ENCODE results near the gene TARDBP. TPM values are rescaled to one million over a fixed set of nuclear protein-coding genes. Genes with fewer than 3 reads are reported as not detected.
A peak's percentile ranks its signal among the peaks of the same experiment; 100 is the strongest.

The TARDBP gene
- total RNA-seq, 1 experiment from 2014 or later: 155 TPM

DNA sequence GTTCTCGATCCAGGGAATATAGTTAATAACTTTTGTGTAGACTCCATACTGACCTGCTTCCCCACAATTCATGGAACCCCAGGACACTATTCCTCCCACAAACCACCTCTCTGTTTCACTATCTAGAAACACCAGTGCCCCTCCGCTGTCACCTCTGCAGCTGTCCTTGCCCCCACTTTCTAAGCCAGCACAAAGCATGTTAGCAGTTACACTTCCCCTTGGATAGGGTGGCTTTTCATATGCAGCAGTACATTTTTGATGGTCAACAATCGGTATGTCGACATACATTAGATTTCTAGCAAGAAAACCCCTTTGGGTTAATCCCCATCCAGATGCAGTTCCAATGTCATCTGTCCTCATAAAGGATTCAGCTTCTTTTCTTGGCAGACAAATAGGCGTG, 14.4 kb downstream of the TARDBP start:
- ATAC-seq (no peak), DNase-seq (ENCODE audit: low read depth, low spot score) (no peak)
- TF ChIP-seq, protein P1, sequence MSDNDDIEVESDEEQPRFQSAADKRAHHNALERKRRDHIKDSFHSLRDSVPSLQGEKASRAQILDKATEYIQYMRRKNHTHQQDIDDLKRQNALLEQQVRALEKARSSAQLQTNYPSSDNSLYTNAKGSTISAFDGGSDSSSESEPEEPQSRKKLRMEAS (IDR thresholded peaks at IDR 0.05): no peak
- TF ChIP-seq POLR2AphosphoS5 (IDR thresholded peaks at IDR 0.05; ENCODE audit: low read depth, low read length) (0 out of 2 replicates have a peak, but pooled peaks have one; percentile 20), POLR2A (IDR thresholded peaks at IDR 0.05; ENCODE audit: borderline replicate concordance, extremely low read depth, insufficient read depth, insufficient read length) (no peak)
- H3K4me3 ChIP-seq (replicated peaks in 1 of 2; ENCODE audit: low read depth in 1 of 2, low read length in 2 of 2): no peak overlapping the region
- peaks cover 8% of the 10 kb centered on the region for H3K79me2 ChIP-seq (ENCODE audit: insufficient read depth, low read length)
- H3K9me3 ChIP-seq (ENCODE audit: control insufficient read depth in 1 of 2, insufficient read depth in 1 of 2, low read depth in 1 of 2, low read length in 2 of 2): no peaks in the 10 kb centered on the region
- intact Hi-C loops (cut with micrococcal nuclease): no loop called here
- H3K27me3 ChIP-seq (ENCODE audit: insufficient read depth, low read length): no peaks in the 10 kb centered on the region
- no peak overlapping the region for H3K9ac ChIP-seq (ENCODE audit: low read length)
- H3K4me2 ChIP-seq (ENCODE audit: low read length): no peak overlapping the region
- RAD21 ChIA-PET (ENCODE audit: low non-redundant PET in 1 of 2, low total read pairs in 2 of 2, uncharacterized antibody in 2 of 2, unreplicated experiment in 2 of 2): no interaction called here
- CTCF ChIA-PET: no interaction called here
- no peaks in the 10 kb centered on the region for H3K4me1 ChIP-seq (ENCODE audit: control insufficient read depth in 1 of 2, insufficient read depth in 2 of 2, low read length in 2 of 2)
- H3K9me2 ChIP-seq (ENCODE audit: insufficient read depth): no peaks in the 10 kb centered on the region
- BruUV-seq (replicated peaks): no TSS peak
- no peak overlapping the region for H2AFZ ChIP-seq (ENCODE audit: low read depth, low read length, poor library complexity, severe bottlenecking)
- POLR2A ChIA-PET: no interaction called here
- peaks cover 24 to 37% of the 10 kb centered on the region in 2 experiments for H3K36me3 ChIP-seq (ENCODE audit: control insufficient read depth in 1 of 2, insufficient read depth in 2 of 2, low read length in 2 of 2)
- H4K20me1 ChIP-seq (ENCODE audit: insufficient read depth): 0 out of 2 replicates have a peak, but pooled peaks cover 16% of the 10 kb centered on the region
- no peak overlapping the region for H3K27ac ChIP-seq (ENCODE audit: low read depth, low read length)

DNA sequence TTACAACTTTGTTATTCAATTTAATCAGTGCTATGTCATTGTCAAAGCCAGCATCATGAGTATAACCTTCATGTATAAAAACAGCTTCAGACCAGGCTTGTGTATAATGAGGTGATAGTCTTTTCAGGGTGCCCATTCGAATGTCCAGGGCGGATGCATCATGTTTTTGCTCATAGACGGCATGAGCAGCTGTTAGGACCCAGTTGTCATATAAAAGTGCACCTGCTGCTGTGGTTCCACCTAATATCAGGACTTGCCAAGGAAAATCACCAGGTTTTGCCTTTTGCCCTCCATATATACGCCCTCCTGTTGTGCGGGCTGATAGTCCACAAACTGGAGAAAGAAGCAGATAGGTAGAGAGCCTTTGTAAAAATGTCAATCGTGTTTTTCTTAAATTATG, 14.9 kb downstream of the TARDBP start:
- peaks cover 8% of the 10 kb centered on the region for H3K79me2 ChIP-seq (ENCODE audit: insufficient read depth, low read length)
- H3K36me3 ChIP-seq (ENCODE audit: control insufficient read depth in 1 of 2, insufficient read depth in 2 of 2, low read length in 2 of 2): peaks cover 23 to 32% of the 10 kb centered on the region in 2 experiments
- H4K20me1 ChIP-seq (ENCODE audit: insufficient read depth): 0 out of 2 replicates have a peak, but pooled peaks cover 16% of the 10 kb centered on the region
- H3K4me3 ChIP-seq (replicated peaks in 1 of 2; ENCODE audit: low read depth in 1 of 2, low read length in 2 of 2): no peak overlapping the region
- H3K9ac ChIP-seq (ENCODE audit: low read length): no peak overlapping the region
- POLR2A ChIA-PET: no interaction called here
- ATAC-seq (no peak), DNase-seq (ENCODE audit: low read depth, low spot score) (no peak)
- H3K27ac ChIP-seq (ENCODE audit: low read depth, low read length): no peak overlapping the region
- H3K4me1 ChIP-seq (ENCODE audit: control insufficient read depth in 1 of 2, insufficient read depth in 2 of 2, low read length in 2 of 2): no peaks in the 10 kb centered on the region
- H3K4me2 ChIP-seq (ENCODE audit: low read length): no peak overlapping the region
- CTCF ChIA-PET: no interaction called here
- no peaks in the 10 kb centered on the region for H3K9me2 ChIP-seq (ENCODE audit: insufficient read depth)
- no peak overlapping the region for H2AFZ ChIP-seq (ENCODE audit: low read depth, low read length, poor library complexity, severe bottlenecking)
- H3K27me3 ChIP-seq (ENCODE audit: insufficient read depth, low read length): no peaks in the 10 kb centered on the region
- intact Hi-C loops (cut with micrococcal nuclease): no loop called here
- H3K9me3 ChIP-seq (ENCODE audit: control insufficient read depth in 1 of 2, insufficient read depth in 1 of 2, low read depth in 1 of 2, low read length in 2 of 2): no peaks in the 10 kb centered on the region
- no TSS peak for BruUV-seq (replicated peaks)
- RAD21 ChIA-PET (ENCODE audit: low non-redundant PET in 1 of 2, low total read pairs in 2 of 2, uncharacterized antibody in 2 of 2, unreplicated experiment in 2 of 2): no interaction called here
- TF ChIP-seq, protein P2, sequence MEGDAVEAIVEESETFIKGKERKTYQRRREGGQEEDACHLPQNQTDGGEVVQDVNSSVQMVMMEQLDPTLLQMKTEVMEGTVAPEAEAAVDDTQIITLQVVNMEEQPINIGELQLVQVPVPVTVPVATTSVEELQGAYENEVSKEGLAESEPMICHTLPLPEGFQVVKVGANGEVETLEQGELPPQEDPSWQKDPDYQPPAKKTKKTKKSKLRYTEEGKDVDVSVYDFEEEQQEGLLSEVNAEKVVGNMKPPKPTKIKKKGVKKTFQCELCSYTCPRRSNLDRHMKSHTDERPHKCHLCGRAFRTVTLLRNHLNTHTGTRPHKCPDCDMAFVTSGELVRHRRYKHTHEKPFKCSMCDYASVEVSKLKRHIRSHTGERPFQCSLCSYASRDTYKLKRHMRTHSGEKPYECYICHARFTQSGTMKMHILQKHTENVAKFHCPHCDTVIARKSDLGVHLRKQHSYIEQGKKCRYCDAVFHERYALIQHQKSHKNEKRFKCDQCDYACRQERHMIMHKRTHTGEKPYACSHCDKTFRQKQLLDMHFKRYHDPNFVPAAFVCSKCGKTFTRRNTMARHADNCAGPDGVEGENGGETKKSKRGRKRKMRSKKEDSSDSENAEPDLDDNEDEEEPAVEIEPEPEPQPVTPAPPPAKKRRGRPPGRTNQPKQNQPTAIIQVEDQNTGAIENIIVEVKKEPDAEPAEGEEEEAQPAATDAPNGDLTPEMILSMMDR (IDR thresholded peaks at IDR 0.05 in 2 of 3, conservative IDR thresholded peaks at IDR 0.05 in 1 of 3; ENCODE audit: borderline replicate concordance in 1 of 3, insufficient read depth in 1 of 3, low read depth in 2 of 3, low read length in 2 of 3): no peak
- TF ChIP-seq RAD21 (IDR thresholded peaks at IDR 0.05; ENCODE audit: low read depth): no peak
- TF ChIP-seq SIN3A (IDR thresholded peaks at IDR 0.05; ENCODE audit: low read depth): no peak
- TF ChIP-seq POLR2AphosphoS5 (IDR thresholded peaks at IDR 0.05; ENCODE audit: low read depth, low read length): no peak
- TF ChIP-seq, protein P3, sequence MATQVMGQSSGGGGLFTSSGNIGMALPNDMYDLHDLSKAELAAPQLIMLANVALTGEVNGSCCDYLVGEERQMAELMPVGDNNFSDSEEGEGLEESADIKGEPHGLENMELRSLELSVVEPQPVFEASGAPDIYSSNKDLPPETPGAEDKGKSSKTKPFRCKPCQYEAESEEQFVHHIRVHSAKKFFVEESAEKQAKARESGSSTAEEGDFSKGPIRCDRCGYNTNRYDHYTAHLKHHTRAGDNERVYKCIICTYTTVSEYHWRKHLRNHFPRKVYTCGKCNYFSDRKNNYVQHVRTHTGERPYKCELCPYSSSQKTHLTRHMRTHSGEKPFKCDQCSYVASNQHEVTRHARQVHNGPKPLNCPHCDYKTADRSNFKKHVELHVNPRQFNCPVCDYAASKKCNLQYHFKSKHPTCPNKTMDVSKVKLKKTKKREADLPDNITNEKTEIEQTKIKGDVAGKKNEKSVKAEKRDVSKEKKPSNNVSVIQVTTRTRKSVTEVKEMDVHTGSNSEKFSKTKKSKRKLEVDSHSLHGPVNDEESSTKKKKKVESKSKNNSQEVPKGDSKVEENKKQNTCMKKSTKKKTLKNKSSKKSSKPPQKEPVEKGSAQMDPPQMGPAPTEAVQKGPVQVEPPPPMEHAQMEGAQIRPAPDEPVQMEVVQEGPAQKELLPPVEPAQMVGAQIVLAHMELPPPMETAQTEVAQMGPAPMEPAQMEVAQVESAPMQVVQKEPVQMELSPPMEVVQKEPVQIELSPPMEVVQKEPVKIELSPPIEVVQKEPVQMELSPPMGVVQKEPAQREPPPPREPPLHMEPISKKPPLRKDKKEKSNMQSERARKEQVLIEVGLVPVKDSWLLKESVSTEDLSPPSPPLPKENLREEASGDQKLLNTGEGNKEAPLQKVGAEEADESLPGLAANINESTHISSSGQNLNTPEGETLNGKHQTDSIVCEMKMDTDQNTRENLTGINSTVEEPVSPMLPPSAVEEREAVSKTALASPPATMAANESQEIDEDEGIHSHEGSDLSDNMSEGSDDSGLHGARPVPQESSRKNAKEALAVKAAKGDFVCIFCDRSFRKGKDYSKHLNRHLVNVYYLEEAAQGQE (IDR thresholded peaks at IDR 0.05; ENCODE audit: low read depth): no peak
- TF ChIP-seq EGR1 (IDR thresholded peaks at IDR 0.05; ENCODE audit: low read depth): no peak
- TF ChIP-seq POLR2A (IDR thresholded peaks at IDR 0.05; ENCODE audit: borderline replicate concordance, extremely low read depth, insufficient read depth, insufficient read length): no peak
- TF ChIP-seq, protein P4, sequence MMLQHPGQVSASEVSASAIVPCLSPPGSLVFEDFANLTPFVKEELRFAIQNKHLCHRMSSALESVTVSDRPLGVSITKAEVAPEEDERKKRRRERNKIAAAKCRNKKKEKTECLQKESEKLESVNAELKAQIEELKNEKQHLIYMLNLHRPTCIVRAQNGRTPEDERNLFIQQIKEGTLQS (IDR thresholded peaks at IDR 0.05): no peak
- no peak for TF ChIP-seq EZH2phosphoT487 (IDR thresholded peaks at IDR 0.05; ENCODE audit: borderline replicate concordance)
- TF ChIP-seq SP1 (IDR thresholded peaks at IDR 0.05; ENCODE audit: low read depth): no peak
- TF ChIP-seq CEBPB (IDR thresholded peaks at IDR 0.05; ENCODE audit: low read depth): no peak
- TF ChIP-seq ZFX (IDR thresholded peaks at IDR 0.05): no peak
- no peak for TF ChIP-seq YY1 (IDR thresholded peaks at IDR 0.05; ENCODE audit: extremely low read depth, insufficient replicate concordance, low read depth, low read length)
- TF ChIP-seq ZNF274 (IDR thresholded peaks at IDR 0.05; ENCODE audit: low read depth, low read length): no peak
- TF ChIP-seq, protein P1 (IDR thresholded peaks at IDR 0.05): no peak

All from HCT116 (cell line).